H9 (cell line): ENCODE results near the gene APOM. TPM values are rescaled to one million over a fixed set of nuclear protein-coding genes. Genes with fewer than 3 reads are reported as not detected.

ENCODE experiments used
- DNase-seq: peaks from one replicate; pipeline ENCODE4 v3.0.0-alpha.2; 2017
- H2AFZ ChIP-seq: one replicate; pipeline ENCODE4 v1.6.1; 2013; ENCODE audit warnings: mild to moderate bottlenecking, low read length, control low read depth, moderate library complexity
- H2AK5ac ChIP-seq: 2 replicates; pipeline ENCODE4 v1.6.1; 2013; ENCODE audit warnings: low read length, control low read depth, mixed read lengths; ENCODE audit not compliant: insufficient read length
- H2BK120ac ChIP-seq: one replicate; pipeline ENCODE4 v1.6.1; 2013; ENCODE audit warnings: low read depth, mild to moderate bottlenecking, low read length, control low read depth, inconsistent platforms; ENCODE audit not compliant: poor library complexity, severe bottlenecking
- H2BK12ac ChIP-seq: 2 replicates; pipeline ENCODE4 v1.6.1; 2013; ENCODE audit warnings: low read length, control low read depth, mixed read lengths, low read depth; ENCODE audit not compliant: insufficient read length
- H2BK15ac ChIP-seq: 2 replicates; pipeline ENCODE4 v1.6.1; 2013; ENCODE audit warnings: low read depth, low read length, control low read depth
- H2BK20ac ChIP-seq: one replicate; pipeline ENCODE4 v1.6.1; 2013; ENCODE audit warnings: low read depth, mild to moderate bottlenecking, low read length, control low read depth, inconsistent platforms; ENCODE audit not compliant: poor library complexity, severe bottlenecking
- H2BK5ac ChIP-seq: 2 replicates; pipeline ENCODE4 v1.6.1; 2013; ENCODE audit warnings: low read length, control low read depth, mixed read lengths; ENCODE audit not compliant: insufficient read length
- H3K14ac ChIP-seq: 2 replicates; pipeline ENCODE4 v1.6.1; 2013; ENCODE audit warnings: low read length, control low read depth; ENCODE audit not compliant: insufficient read depth
- H3K18ac ChIP-seq: 2 replicates; pipeline ENCODE4 v1.6.1; 2013; ENCODE audit warnings: low read depth, mild to moderate bottlenecking, mixed read lengths, low read length, control low read depth; ENCODE audit not compliant: insufficient read length
- H3K23ac ChIP-seq: 2 replicates; pipeline ENCODE4 v1.6.1; 2013; ENCODE audit warnings: low read length, control low read depth, mixed read lengths, low read depth; ENCODE audit not compliant: insufficient read length
- H3K23me2 ChIP-seq: 2 replicates; pipeline ENCODE4 v1.6.1; 2013; ENCODE audit warnings: low read depth, mild to moderate bottlenecking, mixed read lengths, low read length, control low read depth; ENCODE audit not compliant: insufficient read length, poor library complexity, severe bottlenecking
- H3K27ac ChIP-seq: 2 replicates; pipeline ENCODE4 v1.5.1; 2013; ENCODE audit warnings: low read length, control low read depth, mixed read lengths, low read depth; ENCODE audit not compliant: insufficient read length
- H3K27me3 ChIP-seq: 2 replicates; pipeline ENCODE4 v1.6.1; 2013; ENCODE audit warnings: low read length, control low read depth, inconsistent platforms; ENCODE audit not compliant: insufficient read depth
- H3K4ac ChIP-seq: 2 replicates; pipeline ENCODE4 v1.6.1; 2013; ENCODE audit warnings: low read depth, mild to moderate bottlenecking, control low read depth, inconsistent platforms, low read length, moderate library complexity
- H3K4me1 ChIP-seq: 2 replicates; pipeline ENCODE4 v1.6.1; 2013; ENCODE audit warnings: low read length, control low read depth, inconsistent platforms; ENCODE audit not compliant: insufficient read depth
- H3K4me2 ChIP-seq: 2 replicates; pipeline ENCODE4 v1.6.1; 2013; ENCODE audit warnings: low read length, control low read depth, mixed read lengths; ENCODE audit not compliant: insufficient read length, insufficient read depth
- H3K56ac ChIP-seq: 2 replicates; pipeline ENCODE4 v1.6.1; 2013; ENCODE audit warnings: low read depth, mild to moderate bottlenecking, mixed read lengths, low read length, control low read depth; ENCODE audit not compliant: insufficient read length
- H3K79me1 ChIP-seq: 2 replicates; pipeline ENCODE4 v1.6.1; 2013; ENCODE audit warnings: low read depth, mild to moderate bottlenecking, moderate library complexity, low read length, control low read depth, inconsistent platforms; ENCODE audit not compliant: insufficient read depth, poor library complexity, severe bottlenecking
- H3K79me2 ChIP-seq: 2 replicates; pipeline ENCODE4 v1.6.1; 2013; ENCODE audit warnings: low read length, control low read depth, inconsistent platforms; ENCODE audit not compliant: insufficient read depth
- H3K9ac ChIP-seq: 2 replicates; pipeline ENCODE4 v1.6.1; 2013; ENCODE audit warnings: low read length, control low read depth, mixed read lengths; ENCODE audit not compliant: insufficient read length; ENCODE audit errors: extremely low read depth
- H3K9me3 ChIP-seq: one replicate; pipeline ENCODE4 v1.6.1; 2013; ENCODE audit warnings: low read depth, low read length, inconsistent platforms; ENCODE audit not compliant: control insufficient read depth
- H3T11ph ChIP-seq: one replicate; pipeline ENCODE4 v1.6.1; 2013; ENCODE audit warnings: mild to moderate bottlenecking, low read length, control low read depth, inconsistent platforms
- H4K20me1 ChIP-seq: one replicate; pipeline ENCODE4 v1.6.1; 2013; ENCODE audit not compliant: control insufficient read depth, insufficient read length, insufficient read depth
- H4K5ac ChIP-seq: 2 replicates; pipeline ENCODE4 v1.6.1; 2013; ENCODE audit warnings: low read depth, mild to moderate bottlenecking, mixed read lengths, low read length, control low read depth; ENCODE audit not compliant: insufficient read length
- H4K8ac ChIP-seq: replicated peaks from 2 replicates; pipeline ENCODE4 v1.6.1; 2013; ENCODE audit warnings: low read length, control low read depth, mixed read lengths, low read depth; ENCODE audit not compliant: insufficient read length
- H4K91ac ChIP-seq: 2 replicates; pipeline ENCODE4 v1.6.1; 2013; ENCODE audit warnings: low read depth, mild to moderate bottlenecking, moderate library complexity, mixed read lengths, low read length, control low read depth; ENCODE audit not compliant: insufficient read length
- H3K27ac Mint-ChIP-seq, 3 experiments: 2 replicates in 2 of 3; 3 replicates in 1 of 3; pipeline ENCODE4 v1.8.0; 2020 to 2021; ENCODE audit warnings: mixed read lengths in 3 of 3, mild to moderate bottlenecking in 1 of 3, moderate library complexity in 1 of 3
- H3K27me3 Mint-ChIP-seq: 2 replicates; pipeline ENCODE4 v1.8.0; 2021; ENCODE audit warnings: low read depth, mild to moderate bottlenecking, moderate library complexity, mixed read lengths
- H3K36me3 Mint-ChIP-seq, 3 experiments: 2 replicates in 2 of 3; 3 replicates in 1 of 3; pipeline ENCODE4 v1.8.0; 2020 to 2021; ENCODE audit warnings: low read depth in 3 of 3, mixed read lengths in 3 of 3; ENCODE audit not compliant: insufficient read depth in 1 of 3
- H3K4me1 Mint-ChIP-seq, 2 experiments: 2 replicates each; pipeline ENCODE4 v1.8.0; 2020; ENCODE audit warnings: mixed read lengths in 2 of 2
- H3K4me3 Mint-ChIP-seq, 2 experiments: 2 replicates in 1 of 2; 3 replicates in 1 of 2; pipeline ENCODE4 v1.8.0; 2020 to 2021; ENCODE audit warnings: mild to moderate bottlenecking in 2 of 2, mixed read lengths in 2 of 2, moderate library complexity in 1 of 2
- H3K9me3 Mint-ChIP-seq, 2 experiments: 2 replicates in 1 of 2; 3 replicates in 1 of 2; pipeline ENCODE4 v1.8.0; 2020; ENCODE audit warnings: mild to moderate bottlenecking in 2 of 2, mixed read lengths in 2 of 2, moderate library complexity in 1 of 2
- CTCF ChIP-seq: fragments of 200-600 bp; sonication (generic); conservative IDR thresholded peaks from 3 replicates; pipeline ENCODE4 v1.8.0; 2021; ENCODE audit warnings: antibody characterized with exemption, mild to moderate bottlenecking
- WGBS: extraction: QIAGEN DNeasy Blood & Tissue Kit; methylation state at CpG from one replicate; pipeline ENCODE4 v1.1.7; 2013; ENCODE audit warnings: missing lambda C conversion rate, low lambda C conversion rate, mixed read lengths; ENCODE audit not compliant: insufficient read length; ENCODE audit errors: extremely low coverage; 5-methylcytosine and 5-hydroxymethylcytosine counted together
- microRNA-seq: library from miRNA; unstranded; fragments of <30 nt; microRNA quantifications from one replicate; pipeline ENCODE4, GENCODE V29; 2020; ENCODE audit warnings: borderline microRNAs expressed
- total RNA-seq: library from RNA; stranded (reverse); gene quantifications from 2 replicates; pipeline ENCODE4 v1.2.1, GENCODE V29; 2021

APOM gene
- total RNA-seq, 1 experiment from 2014 or later = 3.6 TPM

DNA sequence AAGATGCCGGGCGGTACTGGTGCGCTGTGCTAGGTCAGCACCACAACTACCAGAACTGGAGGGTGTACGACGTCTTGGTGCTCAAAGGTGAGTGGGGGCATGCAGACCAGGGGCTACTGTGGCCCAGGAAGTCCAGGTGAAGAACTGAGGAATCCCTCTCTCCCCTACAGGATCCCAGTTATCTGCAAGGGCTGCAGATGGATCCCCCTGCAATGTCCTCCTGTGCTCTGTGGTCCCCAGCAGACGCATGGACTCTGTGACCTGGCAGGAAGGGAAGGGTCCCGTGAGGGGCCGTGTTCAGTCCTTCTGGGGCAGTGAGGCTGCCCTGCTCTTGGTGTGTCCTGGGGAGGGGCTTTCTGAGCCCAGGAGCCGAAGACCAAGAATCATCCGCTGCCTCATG, 52.0 kb downstream of the APOM start:
- TF ChIP-seq CTCF = no peak
- H3T11ph ChIP-seq = no peak overlapping the region

More for the DNA sequence above, 52.0 kb downstream of the APOM start:
- Histone ChIP-seq H2BK120ac (no peak overlapping the region), H3K56ac (no peak overlapping the region), H4K5ac (no peak overlapping the region), H3K79me2 (no peaks in the 10 kb centered on the region), H3K4me2 (no peak overlapping the region), H3K23ac (no peak overlapping the region), H3K9me3 (no peaks in the 10 kb centered on the region), H3K27me3 (no peaks in the 10 kb centered on the region), H3K4me1 (no peaks in the 10 kb centered on the region; the same call in 1 of the 2 replicates), H2BK15ac (no peak overlapping the region), H2BK20ac (no peak overlapping the region), H4K8ac (no peak overlapping the region), H3K23me2 (peaks cover 1% of the 10 kb centered on the region), H3K18ac (no peak overlapping the region), H2AFZ (no peak overlapping the region), H3K79me1 (no peaks in the 10 kb centered on the region), H4K91ac (no peak overlapping the region), H3K27ac (no peak overlapping the region), H3K9ac (no peak overlapping the region), H3K4ac (no peak overlapping the region), H3K14ac (no peak overlapping the region), H2AK5ac (no peak overlapping the region), H2BK5ac (no peak overlapping the region), H4K20me1 (no peaks in the 10 kb centered on the region), H2BK12ac (no peak overlapping the region)
- WGBS = no CpG with 5 or more reads among the region's 10 CpGs
- Mint-ChIP-seq H3K4me1 (peaks cover 14 to 19% of the 10 kb centered on the region in 2 experiments), H3K36me3 (no peaks in the 10 kb centered on the region), H3K9me3 (no peaks in the 10 kb centered on the region; a peak in 1 of 5 replicates), H3K4me3 (no peak overlapping the region), H3K27ac (peak overlapping the region in 1 of 3 experiments; percentile 54; a peak in 1 of 7 replicates), H3K27me3 (peaks cover 9% of the 10 kb centered on the region)
- DNase-seq = no peak

Small RNA genes lying within 50 kb of the gene (microRNA-seq; reads per million reads assigned to microRNA genes)
- gene MIR4646 (not detected), gene MIR6832 (0.58 reads per million)

Other genes starting within 250 kb of the APOM start
- gene MICB, start 157.7 kb upstream of the APOM start, total RNA-seq = 6.2 and 6.8 TPM in 2 replicates
- not detected in 2 replicates for gene MCCD1, start 126.9 kb upstream of the APOM start, total RNA-seq
- gene DDX39B, start 113.9 kb upstream of the APOM start, total RNA-seq = 800 and 813 TPM in 2 replicates
- gene ATP6V1G2, start 109.3 kb upstream of the APOM start, total RNA-seq = 3.6 and 3.8 TPM in 2 replicates
- gene NFKBIL1, start 108.3 kb upstream of the APOM start, total RNA-seq = 11.8 and 15.1 TPM in 2 replicates
- gene LTA, start 83.6 kb upstream of the APOM start, total RNA-seq = not detected in 2 replicates
- gene TNF, start 80.3 kb upstream of the APOM start, total RNA-seq = not detected in 2 replicates
- gene LTB, start 73.5 kb upstream of the APOM start, total RNA-seq = not detected in 2 replicates
- not detected in 2 replicates for gene LST1, start 69.6 kb upstream of the APOM start, total RNA-seq
- 0.55 and 0.64 TPM in 2 replicates for gene NCR3, start 62.9 kb upstream of the APOM start, total RNA-seq
- gene AIF1, start 40.7 kb upstream of the APOM start, total RNA-seq = 3.2 and 4.2 TPM in 2 replicates
- 381 and 383 TPM in 2 replicates for gene PRRC2A, start 35.2 kb upstream of the APOM start, total RNA-seq
- gene BAG6, start 3.2 kb upstream of the APOM start, total RNA-seq = 415 and 417 TPM in 2 replicates
- gene C6orf47, start 4.9 kb downstream of the APOM start, total RNA-seq = 18.4 and 19.0 TPM in 2 replicates
- gene GPANK1, start 9.1 kb downstream of the APOM start, total RNA-seq = 23.9 and 26.8 TPM in 2 replicates
- gene CSNK2B, start 10.2 kb downstream of the APOM start, total RNA-seq = 178 and 187 TPM in 2 replicates
- gene LY6G5B, start 14.1 kb downstream of the APOM start, total RNA-seq = 21.3 and 21.6 TPM in 2 replicates
- gene LY6G5C, start 25.2 kb downstream of the APOM start, total RNA-seq = 1.8 and 2.2 TPM in 2 replicates
- 32.9 and 34.4 TPM in 2 replicates for gene ABHD16A, start 47.4 kb downstream of the APOM start, total RNA-seq
- gene LY6G6F, start 51.0 kb downstream of the APOM start, total RNA-seq = not detected in 2 replicates
- not detected in 2 replicates for gene LY6G6D, start 59.5 kb downstream of the APOM start, total RNA-seq
- gene LY6G6C, start 65.9 kb downstream of the APOM start, total RNA-seq = 0.24 TPM in 1 of 2 replicates, not detected in the other
- not detected in 2 replicates for gene MPIG6B, start 67.5 kb downstream of the APOM start, total RNA-seq
- gene DDAH2, start 73.4 kb downstream of the APOM start, total RNA-seq = 70.5 and 73.2 TPM in 2 replicates
- gene CLIC1, start 80.6 kb downstream of the APOM start, total RNA-seq = 265 and 266 TPM in 2 replicates
- gene MSH5, start 84.1 kb downstream of the APOM start, total RNA-seq = 21.5 and 22.4 TPM in 2 replicates
- gene SAPCD1, start 106.8 kb downstream of the APOM start, total RNA-seq = 3.2 and 4.3 TPM in 2 replicates
- gene VWA7, start 121.4 kb downstream of the APOM start, total RNA-seq = 2.5 TPM in 2 replicates
- 148 and 154 TPM in 2 replicates for gene VARS1, start 139.9 kb downstream of the APOM start, total RNA-seq
- 114 and 123 TPM in 2 replicates for gene LSM2, start 151.1 kb downstream of the APOM start, total RNA-seq
- 1.6 and 2.5 TPM in 2 replicates for gene HSPA1L, start 159.4 kb downstream of the APOM start, total RNA-seq
- gene HSPA1A, start 159.6 kb downstream of the APOM start, total RNA-seq = 51.2 and 51.7 TPM in 2 replicates
- 85.1 and 90.5 TPM in 2 replicates for gene HSPA1B, start 171.8 kb downstream of the APOM start, total RNA-seq
- 35.1 and 36.2 TPM in 2 replicates for gene NEU1, start 206.9 kb downstream of the APOM start, total RNA-seq
- 3.3 and 3.8 TPM in 2 replicates for gene SLC44A4, start 223.1 kb downstream of the APOM start, total RNA-seq
- 121 and 124 TPM in 2 replicates for gene EHMT2, start 241.8 kb downstream of the APOM start, total RNA-seq
- 31.0 and 32.7 TPM in 2 replicates for gene ZBTB12, start 246.2 kb downstream of the APOM start, total RNA-seq